Activated CD8-positive, alpha-beta memory T cell treated with anti-CD3 and anti-CD28 coated beads for 24 hours (primary cell): ENCODE data around the gene FCN1.
"Not testable (repeated sequence)": the region's sequence is repeated elsewhere in the genome, so short reads cannot be mapped to it uniquely, and the experiment has no call there.

Experiments
- DNase-seq: peaks from one replicate; pipeline ENCODE4 v3.0.0-alpha.2; 2020

FCN1 gene

DNA sequence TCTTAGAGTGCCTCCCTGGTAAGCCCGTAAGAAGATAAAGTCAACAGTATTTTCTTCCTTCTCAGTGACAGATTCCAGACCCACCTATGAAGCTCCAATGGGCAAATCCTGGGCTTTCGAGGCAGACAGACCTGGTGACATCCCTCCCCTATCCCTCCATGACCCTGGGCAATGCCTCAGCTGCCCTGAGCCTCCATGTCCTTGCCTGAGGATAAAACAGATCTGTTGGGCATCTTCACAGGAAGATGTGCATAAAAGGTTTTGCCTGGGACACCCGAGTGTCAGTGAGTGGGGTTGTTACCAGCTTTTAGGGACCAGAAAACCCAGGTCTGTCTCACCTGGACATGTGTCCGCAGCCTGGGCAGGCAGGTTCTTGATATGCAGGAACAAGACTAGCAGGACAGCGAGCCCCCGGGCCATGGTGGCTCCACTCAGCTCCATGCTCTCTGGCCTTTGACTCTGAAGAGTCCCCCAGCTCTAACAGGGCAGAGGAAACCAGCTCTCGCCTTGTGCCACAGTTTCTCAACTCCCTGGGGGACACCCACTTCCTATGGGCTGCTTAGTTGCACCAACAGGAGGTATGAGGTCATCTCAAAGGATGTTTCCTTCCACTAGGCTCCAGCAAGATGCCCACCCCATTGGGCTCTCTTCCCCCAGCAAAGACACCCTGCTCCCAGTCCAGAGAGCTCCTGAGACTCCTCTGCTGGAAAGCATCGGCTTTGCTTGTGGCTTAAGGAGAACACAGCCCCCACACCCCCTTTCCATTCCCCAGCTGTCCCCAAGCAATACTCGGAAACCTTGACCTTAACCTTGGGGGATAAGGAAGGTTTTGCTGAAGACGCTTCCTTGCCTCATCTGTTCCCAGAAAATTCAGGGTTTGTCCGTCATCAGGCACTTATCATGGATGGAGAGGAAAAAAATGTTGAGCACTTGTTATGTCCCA is at the start of gene FCN1:
FCN1 (minus strand) TSS at position 482 of the 943 bp plus-strand sequence; CDS start at position 441, 41 bp downstream.
- DNase-seq: no peak

DNA sequence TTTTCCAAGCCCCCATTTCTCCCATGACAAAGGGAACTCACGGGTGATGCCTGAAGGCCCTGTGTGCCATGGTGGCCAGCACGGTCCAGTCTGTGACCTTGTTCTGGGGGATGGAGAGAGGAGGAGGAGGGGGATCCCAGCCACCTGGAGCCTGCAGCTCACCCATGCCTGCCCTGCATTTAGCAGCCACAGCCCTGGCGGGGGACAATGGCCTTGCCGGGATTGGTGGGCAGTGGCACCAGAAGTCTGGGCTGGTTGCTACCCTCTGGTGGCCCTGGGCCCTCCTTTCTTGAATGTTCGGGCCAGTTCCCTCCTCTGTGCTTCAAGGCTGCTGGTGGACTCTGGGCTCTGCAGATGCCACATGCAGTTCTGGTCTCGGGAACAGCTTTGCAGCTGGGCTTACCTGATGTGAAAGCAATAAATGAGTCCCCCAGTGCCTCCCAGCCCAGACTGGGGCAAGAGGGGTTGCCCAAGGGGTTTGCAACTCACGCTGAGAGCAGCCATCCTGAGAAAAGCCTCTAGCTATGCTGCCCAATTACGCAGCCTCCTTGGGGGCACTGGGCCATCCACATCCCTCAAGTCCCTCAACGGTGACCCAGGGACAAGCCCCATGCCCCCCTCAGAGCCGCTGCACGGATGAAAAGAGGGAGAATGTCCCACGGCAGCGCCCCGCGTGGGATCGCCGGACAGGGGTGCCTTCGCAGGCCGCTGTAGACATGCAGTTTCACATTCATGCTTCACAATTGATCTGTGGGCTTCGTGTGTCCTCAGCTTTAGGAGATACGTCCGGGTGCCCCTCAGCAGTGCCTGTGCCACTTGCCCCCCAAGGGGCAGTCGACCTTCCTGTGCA is 49.2 kb upstream of the FCN1 start:
- no peak for DNase-seq

DNA sequence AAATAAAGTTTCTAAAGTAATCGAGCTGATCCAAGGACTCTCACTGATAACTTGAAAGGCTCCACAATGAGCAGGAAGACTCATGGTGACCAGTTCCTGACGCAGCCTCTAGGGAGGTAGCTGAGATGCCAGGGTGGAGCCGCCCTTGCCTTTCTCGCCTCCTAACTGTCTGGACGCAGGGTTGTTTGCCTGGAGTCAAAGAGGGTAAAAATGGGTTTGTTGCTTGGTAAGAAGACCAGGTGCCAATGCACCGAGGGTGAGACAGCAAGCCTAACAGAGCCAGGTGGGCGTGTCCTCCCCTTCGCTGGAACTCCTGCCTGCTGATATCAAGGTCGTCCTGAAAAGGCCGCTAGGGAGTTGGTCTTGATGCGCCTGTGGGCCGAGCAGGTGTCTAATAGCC is 48.6 kb upstream of the FCN1 start:
- no peak for DNase-seq

DNA sequence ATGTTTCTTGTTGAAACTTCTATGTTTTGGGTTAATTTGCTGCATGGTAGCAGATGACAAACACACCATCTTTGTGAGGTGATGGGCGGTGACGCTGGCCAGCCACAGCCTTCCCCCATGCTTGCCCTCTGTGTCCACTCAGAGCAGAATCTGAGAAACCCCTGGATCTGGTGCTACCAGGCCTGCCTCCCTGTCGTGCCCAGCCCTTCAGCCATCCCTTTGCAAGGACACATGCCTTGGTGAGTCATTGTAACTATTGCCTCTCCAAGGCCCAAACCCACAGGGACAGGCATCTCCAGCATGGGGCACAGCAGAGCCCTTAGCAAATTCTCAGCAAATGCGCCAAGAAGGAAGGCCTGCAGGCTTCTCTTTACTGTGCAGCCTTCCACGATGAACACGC is 48.1 kb upstream of the FCN1 start:
- no peak for DNase-seq

DNA sequence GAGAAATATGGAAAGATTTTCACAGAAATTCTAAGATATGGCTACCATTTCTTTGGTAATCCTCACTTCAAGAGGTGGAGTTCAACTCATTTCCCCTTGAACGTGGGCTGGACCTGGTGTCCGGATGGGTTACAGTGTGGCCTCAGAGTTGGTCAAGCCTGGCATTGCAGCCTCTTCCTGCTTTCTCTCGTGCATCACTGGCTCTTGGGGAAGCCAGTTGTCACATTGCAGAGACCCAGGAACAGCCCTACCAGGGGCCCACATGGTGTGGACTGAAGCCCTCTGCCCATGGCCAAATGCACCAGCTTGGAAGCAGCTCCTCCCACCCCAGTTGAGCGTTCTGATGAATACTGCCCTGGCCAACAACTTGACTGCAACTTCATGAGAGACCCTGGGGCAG is 47.7 kb upstream of the FCN1 start:
- DNase-seq: no peak

DNA sequence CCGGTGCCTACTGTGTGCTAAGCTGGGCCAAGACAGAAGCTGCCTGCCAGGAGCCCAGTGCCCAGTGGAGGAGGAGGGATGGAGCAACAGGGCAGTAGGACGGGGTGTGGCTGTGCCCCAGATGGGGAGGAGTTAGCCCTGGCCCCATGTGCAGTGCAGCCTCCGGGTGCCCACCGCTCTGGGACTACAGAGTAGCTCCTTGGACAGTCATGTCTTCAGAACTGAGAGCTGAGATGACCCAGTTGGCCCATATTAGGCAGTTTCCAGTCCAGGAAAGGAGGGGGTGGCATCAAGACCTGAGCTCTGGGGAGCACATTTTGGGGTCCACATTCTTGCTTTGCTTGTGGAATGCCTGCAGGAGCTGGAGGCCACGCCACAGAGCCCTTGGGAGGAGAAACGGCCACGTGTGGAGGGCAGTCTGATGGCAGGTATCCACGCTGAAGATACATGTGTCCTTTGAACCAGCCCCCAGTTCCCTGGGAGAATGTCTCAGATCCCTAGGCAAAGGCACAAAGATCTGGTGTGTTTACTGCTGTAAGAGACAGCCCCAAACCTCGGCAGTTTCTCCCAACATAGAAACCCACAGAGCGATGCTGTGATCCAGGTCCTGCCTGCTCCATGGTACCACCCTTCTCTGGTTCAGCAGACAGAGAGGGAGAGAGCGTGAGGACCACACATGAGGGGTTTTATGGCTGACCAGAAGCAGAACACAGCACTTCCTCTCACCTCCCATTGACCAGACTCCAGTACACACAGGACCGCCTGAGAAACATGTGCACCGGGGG is 46.8 kb upstream of the FCN1 start:
- no peak for DNase-seq

DNA sequence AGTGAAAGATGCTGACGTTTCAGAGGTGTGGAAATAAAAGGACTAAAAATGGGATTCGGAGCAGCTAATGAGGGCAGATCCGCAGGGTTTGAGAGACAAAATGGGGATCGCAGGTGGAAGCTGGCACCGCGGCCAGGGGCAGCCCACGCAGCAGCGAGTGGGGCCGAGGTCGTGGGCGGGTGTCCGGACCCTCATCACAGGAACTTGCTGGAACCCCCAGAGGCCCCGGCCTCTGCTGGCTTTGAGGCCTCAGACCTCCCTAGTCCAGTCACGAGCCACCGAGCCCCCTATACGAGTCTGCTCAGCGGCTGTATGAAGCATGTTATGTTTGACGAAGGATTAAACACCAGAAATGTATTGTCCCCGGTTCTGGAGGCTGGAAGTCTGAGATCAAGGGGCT is 45.8 kb upstream of the FCN1 start:
- no peak for DNase-seq

DNA sequence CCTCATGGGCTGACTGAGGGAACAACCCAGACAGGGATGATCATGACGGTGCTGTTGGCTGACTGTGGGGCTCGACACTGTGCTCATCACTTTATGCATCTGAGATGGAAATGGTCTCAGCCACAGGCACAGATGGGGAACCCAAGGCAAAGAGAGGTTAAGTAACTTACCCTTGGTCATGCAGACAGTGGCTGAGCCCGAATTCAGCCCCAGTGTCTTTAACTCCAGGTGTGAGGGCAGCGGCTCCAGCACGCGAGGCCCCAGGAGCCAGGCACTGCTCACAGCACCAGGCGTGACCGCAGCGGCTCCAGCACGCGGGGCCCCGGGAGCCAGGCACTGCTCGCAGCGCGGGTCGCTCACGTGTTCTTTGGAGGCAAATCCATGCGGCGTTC is 45.3 kb upstream of the FCN1 start:
- no peak for DNase-seq

DNA sequence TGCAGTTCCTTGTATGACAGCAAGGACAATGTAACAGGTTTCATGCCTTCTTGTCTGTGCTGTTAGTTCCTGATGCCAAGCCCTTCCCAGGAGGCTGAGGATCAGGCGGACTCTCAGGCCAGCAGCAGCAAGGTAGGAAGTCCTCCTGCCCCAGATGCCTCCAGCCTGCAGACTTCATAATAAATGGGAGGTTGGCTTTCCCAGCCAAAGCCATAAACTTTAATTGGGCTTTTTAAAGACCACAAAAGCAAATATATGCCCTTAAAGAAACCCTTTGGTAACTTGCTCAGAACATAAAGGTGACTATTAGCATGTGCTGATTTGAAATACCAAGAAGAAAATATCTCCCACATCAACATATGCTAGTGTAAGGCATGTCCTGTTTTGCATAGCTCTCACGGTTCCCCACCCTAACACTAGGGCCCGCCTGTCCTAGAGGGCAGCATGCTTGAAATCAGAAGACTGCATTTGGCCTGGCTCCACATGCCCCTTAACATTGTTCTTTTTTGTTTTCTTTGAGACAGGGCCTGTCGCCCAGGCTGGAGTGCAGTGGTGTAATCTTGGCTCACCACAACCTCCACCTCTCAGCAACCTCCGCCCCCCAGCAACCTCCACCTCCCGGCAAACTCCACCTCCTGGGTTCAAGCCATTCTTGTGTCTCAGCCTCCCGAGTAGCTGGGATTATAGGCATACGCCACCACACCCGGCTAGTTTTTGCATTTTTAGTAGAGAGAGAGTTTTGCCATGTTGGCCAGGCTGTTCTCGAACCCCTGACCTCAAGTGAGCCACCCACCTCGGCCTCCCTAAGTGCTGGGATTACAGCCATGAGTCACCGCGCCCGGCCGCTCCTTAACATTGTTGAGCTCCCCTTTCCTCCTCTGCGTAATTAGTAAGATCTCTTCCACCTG is 44.6 kb upstream of the FCN1 start:
- no peak for DNase-seq

DNA sequence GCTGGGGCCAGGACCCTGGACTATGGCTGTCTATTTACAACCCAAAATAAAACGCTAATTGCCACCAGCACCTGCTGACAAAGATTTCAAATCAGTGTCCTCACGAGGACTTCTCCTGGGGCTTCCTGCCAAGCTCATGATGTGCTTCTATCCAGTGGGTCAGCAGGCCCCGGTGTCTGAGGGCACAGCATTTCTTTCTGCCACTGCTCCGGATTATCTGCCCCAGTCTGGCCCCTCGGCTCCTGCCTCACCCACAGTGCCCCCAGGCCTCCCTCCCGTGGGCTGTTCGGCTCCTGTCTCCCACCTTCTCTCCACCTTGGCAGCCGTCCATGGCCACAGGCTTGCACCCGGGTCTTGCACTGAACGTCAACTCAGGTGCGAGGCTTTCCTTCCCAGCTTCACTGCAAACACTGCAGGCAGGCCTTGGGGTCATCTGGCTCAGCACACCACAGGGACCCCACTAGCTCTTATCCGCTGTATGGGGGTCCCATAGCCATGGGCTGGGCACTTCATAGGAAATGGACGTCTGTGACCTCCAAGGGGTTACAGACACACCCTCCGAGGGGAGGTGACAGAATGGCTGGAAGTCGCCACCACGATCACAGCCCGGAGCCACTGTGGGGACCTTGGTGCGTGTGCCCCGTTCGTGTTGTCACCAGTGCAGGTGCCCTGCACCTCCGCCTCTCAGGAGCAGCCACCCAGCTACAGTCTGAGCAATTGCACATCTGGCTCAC is 43.8 kb upstream of the FCN1 start:
- no peak for DNase-seq

DNA sequence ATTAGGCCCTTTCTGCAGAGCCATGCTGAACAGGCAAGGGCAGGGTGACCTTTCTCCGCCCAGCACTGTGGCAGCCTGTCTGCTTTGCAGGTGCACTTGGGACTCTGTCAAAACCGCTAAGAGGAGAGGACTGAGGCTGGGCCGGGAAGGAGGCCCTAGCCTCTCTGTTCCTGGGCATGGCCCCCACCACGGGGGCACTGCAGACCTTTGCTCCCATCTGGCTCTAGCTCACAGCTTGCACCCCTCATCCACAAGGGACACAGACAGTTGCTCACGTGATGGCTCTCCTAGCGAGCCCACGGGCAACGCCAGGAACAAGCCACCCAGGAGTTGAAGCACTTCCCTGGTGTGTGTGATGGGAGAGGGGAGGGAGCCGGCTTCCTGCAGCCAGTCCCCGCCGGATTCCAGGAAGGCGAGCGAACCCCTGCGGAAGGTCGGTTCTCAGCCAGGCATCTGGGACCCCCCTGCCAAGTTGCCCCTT is 43.0 kb upstream of the FCN1 start:
- DNase-seq: no peak

DNA sequence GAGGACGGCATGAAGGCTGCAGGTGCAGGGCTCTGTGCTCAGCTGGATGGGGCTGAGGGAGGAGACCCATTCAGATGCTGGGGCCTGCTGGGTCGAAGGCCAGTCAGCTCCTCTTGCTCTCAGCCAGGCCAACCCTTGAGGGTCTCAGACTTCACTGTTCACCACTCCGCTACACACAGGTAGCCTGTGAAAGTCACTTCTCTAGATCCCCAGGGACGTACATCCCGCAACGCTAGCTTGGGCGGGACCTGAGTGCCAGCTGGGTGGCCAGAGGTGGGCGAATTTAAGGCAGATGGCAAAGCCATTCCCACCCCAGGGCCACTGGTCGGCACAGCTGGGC is 42.2 kb upstream of the FCN1 start:
- DNase-seq: no peak

DNA sequence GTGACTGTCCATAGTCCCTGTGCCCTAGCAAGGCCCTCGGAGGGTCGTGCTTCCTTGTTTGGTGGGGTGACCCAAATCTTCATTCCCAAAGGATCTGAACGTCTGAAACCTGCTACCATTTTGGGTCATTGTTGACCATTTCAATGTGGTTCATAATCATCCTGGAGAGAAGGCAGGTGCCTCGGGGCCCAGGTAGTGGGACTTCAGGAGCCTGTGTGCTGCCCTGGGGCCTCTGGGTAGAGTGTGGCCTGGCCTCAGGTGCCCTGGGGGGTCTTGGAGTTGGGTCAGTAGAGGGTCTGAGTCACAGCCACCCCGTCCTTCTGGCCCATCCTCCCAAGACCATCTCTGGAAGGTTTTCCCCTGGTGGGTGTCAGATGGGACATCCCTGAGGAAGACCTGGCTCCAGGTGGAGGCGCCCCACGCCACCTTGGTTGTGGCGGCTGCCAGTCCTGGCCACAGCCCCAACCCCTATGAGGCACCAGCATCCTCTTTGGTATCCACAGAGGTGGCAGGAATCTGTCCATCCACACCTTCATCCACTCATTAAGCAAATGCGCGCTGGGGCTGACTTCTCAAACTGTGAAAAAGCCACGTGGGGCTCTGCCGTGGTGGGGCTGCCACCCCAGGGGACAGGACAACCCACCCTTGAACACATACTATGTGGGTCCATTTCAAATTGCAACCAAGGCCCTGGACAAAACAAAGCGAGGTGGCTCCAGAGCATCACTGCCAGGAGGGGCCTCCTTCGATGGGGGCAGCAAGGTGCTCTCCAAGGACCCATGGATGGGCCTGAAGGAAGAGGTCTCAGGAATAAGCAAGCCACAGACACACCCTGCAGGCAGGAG is 41.6 kb upstream of the FCN1 start:
- DNase-seq: no peak

DNA sequence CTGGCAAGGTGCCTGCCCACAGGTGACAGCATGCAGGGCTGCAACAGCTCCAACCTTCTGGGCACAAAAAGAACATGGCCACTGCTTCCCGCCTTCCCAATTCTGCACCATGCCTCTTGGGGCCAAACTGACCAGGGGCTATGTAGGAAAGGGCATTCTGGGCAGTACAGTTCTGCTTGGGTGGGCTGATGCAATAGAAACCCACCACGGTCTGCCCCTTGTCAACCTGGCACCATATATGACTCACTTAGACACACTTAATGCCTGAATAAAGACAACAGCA is 40.2 kb upstream of the FCN1 start:
- DNase-seq: no peak

DNA sequence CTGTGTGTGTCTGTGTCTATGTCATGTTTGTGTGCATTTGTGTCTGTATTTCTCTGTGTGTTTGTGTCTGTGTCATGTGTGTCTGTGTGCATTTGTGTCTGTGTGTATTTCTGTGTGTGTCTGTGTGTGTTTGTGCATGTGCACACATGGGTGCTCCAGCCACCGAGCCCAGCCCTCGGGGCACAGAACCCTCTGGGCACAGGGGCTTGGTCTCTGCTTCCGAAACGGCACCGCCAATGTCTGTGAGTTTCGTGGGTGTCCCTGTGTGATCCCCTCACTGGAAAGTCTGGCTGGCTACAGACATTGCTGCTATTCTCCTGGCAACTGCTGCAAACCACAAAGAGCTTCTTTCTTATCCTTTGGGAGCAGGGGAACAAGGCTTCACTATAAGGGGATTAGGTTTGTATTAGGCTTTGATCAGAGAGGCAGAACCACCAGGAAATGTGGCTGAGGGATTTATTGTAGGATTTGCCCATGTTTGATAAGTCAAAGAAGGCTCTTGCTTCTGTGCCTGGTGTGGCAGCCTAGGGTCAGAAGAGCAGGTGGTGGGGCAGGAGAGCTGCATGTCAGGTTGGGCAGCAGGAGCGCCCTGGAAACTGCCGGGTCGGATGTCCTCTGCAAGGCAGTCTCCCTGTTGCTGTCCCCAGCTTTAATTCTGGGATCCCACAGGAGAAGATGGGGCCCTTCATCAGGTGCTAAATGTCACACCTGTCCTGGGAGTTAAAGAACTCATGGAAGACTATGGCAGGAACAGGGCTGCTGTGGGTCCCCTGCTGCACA is 39.6 kb upstream of the FCN1 start:
- no peak for DNase-seq

DNA sequence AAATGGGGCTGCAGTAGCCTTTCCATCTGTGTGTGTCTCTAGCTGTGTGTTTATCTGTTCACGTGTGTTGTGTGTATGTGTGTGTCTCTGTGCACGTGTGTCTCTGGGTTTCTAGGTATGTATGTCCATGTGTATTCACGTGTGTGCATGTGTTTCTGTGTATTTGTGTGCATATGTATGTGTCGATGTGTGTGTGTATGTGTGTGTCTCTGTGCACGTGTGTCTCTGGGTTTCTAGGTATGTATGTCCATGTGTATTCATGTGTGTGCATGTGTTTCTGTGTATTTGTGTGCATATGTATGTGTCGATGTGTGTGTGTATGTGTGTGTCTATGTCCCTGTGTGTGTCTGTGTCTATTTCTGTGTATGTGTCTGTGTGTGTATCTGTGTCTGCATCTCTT is 38.7 kb upstream of the FCN1 start:
- DNase-seq: not testable (repeated sequence)

DNA sequence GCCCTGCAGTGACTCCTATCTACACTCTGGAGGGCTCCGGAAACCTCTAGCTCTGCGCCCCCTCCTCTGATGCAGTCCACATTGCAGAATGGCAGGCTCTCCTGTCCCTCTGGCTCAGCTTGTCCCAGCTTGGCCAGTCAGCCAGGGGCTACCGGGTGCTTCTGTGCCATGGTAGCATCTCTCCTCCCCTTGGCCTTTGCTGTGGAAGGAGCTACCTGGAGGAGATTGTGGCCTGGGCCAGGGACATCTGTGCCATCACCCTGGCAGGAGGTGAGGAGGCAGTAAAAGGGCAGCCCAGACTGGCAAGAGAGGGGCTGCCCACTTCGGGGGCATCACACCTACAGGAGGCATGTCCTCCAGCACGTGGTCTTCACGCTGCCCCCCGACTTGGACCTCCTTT is 38.1 kb upstream of the FCN1 start:
- DNase-seq: no peak

DNA sequence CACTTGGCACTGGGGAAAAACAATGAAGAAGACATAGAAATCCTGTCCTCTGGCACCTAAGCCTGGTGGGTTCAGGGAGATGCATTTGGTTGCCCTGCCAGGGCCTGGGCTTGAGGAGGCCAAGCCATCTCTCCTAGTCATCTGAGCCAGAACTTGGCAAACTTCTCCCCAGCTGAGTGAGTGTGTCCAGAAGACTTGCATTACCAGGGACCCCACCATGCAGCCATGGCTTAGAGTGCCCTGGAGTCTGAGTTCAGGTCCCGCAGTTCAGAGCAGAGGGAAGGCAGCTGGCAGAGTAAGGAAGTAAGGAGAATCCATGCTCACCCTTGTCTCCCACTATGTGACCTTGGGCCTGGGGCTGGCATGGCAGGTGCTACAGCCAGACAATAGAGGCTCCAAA is 37.4 kb upstream of the FCN1 start:
- DNase-seq: no peak

DNA sequence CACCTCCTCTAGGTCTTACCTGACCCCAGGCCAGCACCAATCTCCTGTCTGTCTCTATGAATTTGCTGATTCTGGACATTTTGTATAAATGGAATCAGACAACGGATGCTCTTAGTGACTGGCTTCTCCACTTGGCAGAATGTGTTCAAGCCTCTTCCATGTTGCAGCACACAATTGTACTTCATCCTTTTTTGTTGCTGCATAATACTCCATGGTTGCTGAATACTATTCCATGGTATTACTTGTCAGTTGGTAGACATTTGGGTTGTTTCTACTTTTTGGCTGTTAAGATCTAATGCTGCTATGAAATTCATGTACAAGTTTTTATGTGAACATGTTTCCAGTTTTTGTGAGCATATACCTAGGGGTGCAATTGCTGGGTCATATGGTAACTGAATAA is 34.3 kb upstream of the FCN1 start:
- no peak for DNase-seq

DNA sequence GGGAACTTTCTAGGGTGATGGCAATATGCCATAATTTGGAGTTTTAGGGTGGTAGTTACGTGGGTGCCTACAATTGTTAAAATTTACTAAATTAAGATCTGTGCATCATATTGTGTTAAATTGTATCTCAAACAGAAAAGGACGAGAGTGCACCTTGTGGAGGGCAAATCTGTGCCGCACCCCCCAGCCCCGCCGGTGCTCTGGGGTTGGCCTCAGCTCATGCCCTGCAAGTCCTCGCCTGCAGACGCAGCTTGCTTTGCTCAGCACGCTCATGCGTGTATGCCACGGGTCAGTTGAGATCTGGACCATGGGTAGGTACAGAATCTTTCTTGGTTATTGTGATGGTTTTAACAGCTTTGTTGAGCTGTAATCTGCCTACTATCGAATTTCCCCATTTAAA is 33.7 kb upstream of the FCN1 start:
- DNase-seq: no peak
